ENCODE measurements around the gene SLC2A4RG.
"Not testable (repeated sequence)": the region's sequence is repeated elsewhere in the genome, so short reads cannot be mapped to it uniquely, and the experiment has no call there.

Gene SLC2A4RG

DNA sequence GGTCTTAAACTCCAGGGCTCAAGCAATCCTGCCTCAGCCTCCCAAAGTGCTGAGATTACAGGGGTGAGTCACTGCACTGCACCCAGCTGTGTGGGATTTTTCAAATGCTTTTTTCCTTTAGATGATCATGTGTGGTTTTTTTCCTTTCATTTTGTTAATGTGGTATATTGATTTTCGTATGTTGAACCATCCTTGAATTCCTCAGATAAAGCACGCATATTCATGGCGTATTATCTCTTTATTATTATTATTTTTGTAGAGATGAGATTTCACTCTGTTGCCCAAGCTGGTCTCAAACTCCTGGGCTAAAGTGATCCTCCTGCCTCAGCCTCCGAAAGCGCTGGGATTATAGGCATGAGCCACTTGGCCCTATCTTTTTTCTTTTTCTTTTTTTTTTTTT is 24.7 kb upstream of the SLC2A4RG start:
- no peak for DNase-seq

DNA sequence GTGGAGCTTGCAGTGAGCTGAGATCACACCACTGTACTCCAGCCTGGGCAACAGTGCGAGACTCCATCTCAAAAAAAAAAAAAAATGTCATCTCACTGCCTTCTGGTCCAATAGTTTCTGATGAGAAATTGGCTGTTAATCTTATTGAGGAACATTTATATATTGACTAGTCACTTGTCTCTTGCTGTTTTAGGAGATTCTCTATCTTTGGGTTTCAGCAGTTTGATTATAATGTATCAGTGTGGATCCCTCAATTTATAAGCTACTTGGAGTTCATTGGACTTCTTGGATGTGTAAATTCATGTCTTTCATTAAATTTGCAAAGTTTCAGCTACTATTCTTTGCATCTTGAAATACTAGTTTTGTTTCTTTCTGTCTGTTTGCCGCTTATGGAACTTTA is 20.6 kb upstream of the SLC2A4RG start:
- no peak for DNase-seq

DNA sequence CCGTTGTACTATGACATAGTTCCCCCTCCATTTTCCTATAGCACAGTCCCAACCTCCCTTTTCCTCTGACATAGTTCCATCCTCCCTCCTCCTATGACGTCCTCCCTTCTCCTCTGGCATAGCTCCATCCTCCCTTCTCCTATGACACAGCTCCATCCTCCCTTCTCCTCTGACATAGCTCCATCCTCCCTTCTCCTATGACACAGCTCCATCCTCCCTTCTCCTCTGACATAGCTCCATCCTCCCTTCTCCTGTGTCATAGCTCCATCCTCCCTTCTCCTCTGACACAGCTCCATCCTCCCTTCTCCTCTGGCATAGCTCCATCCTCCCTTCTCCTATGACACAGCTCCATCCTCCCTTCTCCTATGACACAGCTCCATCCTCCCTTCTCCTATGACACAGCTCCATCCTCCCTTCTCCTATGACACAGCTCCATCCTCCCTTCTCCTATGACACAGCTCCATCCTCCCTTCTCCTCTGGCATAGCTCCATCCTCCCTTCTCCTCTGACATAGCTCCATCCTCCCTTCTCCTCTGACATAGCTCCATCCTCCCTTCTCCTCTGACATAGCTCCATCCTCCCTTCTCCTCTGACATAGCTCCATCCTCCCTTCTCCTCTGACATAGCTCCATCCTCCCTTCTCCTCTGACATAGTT is 16.5 kb upstream of the SLC2A4RG start:
- not testable (repeated sequence) for DNase-seq

DNA sequence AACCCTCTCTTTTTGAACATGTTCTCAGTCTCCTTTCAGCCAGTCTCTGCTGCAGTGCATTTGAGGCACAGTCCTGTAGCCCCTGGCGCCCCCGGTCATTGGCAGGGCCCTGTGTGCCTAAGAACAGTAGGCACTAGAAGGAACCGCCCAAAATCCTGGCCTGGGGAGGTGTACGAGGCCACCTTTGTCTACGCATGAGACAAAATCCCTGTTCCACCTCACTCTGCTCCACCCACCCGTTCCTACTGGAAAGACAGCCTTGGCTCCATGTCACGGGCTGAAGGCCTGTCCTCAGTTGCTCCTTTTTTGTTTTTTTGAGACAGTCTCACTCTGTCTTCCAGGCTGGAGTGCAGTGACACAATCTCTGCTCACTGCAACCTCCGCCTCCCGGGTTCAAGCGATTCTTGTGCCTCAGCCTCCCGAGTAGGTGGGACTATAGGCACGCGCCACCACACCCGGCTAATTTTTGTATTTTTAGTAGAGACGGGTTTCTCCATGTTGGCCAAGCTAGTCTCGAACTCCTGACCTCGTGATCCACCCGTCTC is 9.3 kb upstream of the SLC2A4RG start:
- not testable (repeated sequence) for DNase-seq

DNA sequence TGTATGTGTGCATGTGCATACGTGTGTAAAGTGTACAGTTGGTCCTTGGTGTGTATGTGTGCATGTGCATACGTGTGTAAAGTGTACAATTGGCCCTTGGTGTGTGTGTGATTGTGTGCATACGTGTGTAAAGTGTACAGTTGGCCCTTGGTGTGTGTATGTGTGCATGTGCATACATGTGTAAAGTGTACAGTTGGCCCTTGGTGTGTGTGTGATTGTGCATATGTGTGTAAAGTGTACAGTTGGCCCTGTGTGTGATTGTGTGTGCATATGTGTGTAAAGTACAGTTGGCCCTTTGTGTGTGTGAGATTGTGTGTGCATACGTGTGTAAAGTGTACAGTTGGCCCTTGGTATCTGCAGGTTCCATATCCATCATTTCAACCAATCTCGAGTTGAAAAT is 8.2 kb upstream of the SLC2A4RG start:
- no peak for DNase-seq

DNA sequence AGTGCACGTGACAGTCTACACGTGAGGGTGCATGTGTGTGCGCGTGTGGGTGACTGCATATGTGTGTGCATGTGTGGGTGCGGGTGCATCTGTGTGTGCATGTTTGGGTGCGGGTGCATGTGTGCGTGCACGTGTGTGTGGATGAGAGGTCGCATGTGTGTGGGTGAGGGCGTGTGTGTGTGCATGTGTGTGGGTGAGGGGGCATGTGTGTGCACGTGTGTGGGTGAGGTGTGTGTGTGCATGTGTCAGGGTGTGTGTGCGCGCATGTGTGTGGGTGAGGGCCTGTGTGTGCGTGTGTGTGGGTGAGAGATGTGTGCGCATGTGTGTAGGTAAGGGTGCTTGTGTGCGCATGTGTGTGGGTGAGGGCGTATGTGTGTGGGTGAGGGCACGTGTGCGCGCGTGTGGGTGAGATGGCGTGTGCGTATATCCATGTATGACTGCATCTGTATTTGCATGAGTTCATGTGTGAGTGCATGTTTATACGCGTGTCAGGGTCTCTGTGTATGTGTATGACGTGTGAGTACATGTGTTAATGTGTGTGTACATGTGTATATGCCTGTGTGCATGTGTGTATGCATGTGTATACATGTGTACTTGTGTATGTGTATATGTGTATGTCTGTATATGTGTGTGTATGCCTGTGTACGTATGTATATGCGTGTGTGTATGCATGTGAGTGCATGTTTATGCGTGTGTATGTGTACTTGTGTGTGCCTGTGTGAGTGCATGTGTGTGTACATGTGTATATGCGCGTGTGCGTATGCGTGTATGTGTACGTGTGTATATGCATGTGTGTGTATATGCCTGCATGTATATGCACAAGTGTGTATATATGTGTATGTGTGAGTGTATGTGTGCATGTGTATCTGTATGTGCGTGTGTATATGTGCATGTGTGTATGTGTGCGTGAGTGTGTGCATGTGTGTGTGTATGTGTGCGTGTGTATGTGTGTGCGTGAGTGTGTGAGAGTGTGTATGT is 7.2 kb upstream of the SLC2A4RG start:
- no peak for DNase-seq

DNA sequence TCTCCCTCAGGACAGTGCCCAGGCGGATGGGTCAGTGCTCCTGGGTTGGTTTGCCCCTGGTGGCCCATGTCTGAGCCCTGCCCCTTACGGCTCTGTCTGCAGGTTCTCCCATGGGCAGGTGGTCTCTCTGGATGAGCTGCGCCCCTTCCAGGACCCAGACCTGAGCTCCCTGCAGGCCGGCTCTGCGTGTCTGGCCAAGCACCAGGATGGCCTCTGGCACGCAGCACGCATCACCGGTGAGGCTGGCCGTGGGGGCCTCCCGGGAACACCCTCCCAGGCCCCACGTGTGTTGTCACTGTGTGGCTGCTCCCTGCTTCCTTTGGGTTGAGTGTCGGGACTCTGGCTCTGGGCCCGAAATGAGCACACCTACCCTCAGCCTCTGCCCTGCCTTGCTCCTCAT is 6.5 kb upstream of the SLC2A4RG start:
- DNase-seq, result no peak

DNA sequence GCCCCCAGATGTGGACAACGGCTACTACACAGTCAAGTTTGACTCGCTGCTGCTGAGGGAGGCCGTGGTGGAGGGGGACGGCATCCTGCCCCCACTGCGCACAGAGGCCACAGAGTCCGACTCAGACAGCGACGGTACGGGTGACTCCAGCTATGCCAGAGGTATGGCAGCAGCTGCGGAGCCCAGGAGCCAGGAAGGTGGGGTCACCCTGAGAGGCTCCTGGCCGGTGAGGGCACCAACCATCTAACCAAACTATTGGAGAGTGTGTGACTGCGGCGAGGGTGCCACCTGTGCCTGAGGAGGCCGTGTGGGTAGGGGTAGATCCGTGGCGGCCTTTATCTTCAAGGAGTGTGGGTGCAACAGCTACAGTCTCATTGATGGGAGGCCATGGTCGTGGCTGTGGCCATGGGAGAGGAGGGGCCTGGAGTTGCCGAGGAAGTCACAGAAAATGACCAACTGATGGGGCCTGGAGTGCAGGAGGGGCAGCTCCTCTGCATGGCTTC is 5.9 kb upstream of the SLC2A4RG start:
- no peak for DNase-seq

DNA sequence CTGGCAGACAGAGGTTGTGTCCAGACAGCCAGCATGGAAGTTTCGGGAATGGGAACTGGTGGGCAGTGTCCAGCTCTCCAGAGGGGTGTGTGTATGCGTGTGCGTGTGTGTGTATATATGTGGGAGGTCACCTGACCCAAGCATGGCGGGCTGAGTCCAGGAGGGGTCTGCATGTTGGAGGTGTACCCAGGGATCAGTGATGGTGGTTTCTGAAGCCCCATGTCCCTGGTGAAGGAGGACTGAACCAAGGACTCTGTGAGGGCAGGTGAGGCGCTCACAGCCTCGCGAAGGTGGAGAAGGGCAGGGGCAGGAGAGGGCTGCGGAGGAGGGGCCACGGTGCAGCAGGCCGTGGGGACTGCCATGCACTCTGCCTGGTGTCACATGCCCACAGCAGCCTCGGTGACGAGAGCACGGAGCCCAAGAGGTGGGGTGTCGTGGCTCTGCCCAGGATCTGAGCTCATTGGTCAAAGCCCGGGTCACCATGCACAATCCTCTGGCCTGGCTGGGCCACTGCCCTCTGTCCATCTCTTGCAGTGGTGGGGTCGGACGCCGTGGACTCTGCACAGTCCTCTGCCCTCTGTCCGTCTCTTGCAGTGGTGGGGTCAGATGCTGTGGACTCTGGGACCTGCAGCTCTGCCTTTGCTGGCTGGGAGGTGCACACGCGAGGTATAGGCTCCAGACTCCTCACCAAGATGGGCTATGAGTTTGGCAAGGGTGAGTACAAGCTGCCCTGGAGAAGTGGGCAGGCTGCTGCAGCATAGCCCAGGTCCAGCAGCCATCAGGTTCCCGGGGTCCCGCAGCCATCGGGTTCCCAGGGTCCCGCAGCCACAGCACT is 5.2 kb upstream of the SLC2A4RG start:
- DNase-seq, result no peak

DNA sequence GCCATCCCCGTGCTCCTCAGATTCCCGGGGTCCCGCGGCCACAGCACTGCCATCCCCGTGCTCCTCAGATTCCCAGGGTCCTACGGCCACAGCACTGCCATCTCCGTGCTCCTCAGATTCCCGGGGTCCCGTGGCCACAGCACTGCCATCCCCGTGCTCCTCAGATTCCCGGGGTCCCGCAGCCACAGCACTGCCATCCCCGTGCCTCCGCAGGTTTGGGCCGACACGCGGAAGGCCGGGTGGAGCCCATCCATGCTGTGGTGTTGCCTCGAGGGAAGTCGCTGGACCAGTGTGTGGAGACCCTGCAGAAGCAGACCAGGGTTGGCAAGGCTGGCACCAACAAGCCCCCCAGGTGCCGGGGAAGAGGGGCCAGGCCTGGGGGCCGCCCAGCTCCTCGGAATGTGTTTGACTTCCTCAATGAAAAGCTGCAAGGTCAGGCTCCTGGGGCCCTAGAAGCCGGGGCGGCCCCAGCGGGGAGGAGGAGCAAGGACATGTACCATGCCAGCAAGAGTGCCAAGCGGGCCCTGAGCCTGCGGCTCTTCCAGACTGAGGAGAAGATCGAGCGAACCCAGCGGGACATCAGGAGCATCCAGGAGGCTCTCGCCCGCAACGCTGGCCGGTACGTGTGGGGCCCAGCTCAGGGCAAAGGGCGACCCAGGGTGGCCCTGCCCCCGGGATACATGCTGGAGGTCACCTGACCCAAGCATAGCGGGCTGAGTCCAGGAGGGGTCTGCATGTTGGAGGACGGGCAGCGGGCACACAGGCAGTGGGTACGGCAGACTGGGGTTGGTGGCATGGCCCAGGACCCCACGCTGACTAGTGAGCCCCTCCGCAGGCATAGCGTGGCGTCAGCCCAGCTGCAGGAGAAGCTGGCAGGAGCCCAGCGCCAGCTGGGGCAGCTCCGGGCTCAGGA is 4.4 kb upstream of the SLC2A4RG start:
- no peak for DNase-seq

DNA sequence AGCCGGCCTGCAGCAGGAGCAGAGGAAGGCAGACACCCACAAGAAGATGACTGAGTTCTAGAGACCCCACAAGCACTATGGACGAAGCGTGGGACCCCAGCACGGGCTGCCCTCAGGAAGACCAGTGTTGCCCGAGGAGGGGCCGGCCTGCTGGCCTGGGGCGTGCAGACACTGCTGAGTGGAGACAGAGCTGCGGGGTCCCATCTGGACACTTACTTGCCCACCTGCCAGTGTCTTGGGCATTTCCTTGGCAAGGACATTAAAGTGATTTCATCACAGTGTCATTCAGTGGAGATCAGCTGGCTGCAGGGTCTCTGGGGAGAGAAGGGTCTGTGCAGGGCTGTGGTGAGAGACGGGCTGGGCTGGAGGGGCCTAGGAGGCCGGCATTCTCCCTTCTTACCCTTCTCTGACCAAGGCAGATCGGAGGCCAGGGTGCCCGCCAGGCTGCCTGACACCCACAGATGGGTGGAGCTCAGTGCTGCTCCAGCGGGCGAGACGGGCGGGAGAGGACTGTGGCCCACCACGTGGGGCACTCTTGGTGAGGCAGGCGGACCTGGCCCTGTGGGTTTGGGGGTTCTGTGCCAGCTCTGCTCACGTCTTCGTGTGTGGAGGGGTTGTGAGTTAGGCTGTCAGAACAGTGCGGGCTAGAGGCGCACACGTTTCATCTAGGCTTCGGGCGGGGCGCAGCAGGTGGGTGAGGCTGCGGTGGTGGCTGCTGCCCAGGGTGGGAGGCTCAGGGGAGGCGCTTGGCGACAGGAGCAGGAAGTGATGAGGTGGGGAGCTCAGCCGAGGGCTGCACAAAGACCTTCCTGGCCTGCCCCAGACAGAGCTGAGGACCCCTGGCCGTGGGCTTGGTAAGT is 3.5 kb upstream of the SLC2A4RG start, which contains the start of gene LIME1:
Gene LIME1 (plus strand): TSS at position 806 of the 860 bp plus-strand sequence. CDS start 886 bp downstream, outside the sequence.
- DNase-seq, result peak; percentile 60

DNA sequence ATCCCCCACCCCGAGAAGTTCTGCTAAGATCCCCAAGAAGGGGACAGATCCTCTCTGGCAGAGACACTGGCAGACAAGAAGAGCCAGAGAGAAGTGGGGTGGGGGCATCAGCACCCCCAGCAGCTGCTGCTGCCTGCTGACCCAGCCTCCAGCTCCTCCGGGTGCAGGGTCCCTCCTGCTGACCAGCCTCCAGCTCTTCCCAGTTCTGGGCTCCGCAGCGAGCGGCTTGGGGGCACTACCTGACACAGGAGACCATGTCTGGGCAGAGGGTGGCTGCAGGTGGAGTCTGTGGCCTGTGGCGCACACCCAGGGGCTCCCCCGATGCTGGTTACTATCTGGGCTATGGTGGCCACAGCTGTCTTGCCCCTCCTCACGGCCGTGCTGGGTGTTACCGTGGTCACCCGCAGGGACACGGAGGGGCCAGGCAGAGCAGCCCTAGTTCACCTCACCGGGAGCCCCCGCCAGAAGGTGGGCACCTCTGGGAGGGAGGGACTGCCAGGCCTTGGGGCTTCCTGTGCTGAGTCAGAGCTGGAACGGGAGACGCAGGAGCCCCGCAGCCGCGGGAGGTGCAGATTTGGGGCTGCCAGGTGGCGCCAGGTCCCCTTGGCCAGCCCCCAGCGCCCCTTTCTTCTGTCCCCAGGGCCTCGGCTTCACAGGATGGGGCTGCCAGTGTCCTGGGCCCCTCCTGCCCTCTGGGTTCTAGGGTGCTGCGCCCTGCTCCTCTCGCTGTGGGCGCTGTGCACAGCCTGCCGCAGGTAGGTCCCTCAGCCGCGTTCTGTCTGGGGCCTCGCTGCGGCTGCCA is 2.5 kb upstream of the SLC2A4RG start:
- peak; percentile 64 for DNase-seq

DNA sequence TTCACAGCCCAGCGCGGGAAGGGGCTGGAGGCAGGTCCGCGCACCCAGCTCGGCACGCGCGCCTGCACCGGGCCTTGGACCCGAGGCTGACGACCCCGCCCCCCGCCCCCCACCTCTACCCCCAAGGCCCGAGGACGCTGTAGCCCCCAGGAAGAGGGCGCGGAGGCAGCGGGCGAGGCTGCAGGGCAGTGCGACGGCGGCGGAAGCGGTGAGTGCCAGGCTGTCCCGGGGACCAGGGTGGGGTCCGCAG is 2.0 kb upstream of the SLC2A4RG start:
- DNase-seq, result no peak

DNA sequence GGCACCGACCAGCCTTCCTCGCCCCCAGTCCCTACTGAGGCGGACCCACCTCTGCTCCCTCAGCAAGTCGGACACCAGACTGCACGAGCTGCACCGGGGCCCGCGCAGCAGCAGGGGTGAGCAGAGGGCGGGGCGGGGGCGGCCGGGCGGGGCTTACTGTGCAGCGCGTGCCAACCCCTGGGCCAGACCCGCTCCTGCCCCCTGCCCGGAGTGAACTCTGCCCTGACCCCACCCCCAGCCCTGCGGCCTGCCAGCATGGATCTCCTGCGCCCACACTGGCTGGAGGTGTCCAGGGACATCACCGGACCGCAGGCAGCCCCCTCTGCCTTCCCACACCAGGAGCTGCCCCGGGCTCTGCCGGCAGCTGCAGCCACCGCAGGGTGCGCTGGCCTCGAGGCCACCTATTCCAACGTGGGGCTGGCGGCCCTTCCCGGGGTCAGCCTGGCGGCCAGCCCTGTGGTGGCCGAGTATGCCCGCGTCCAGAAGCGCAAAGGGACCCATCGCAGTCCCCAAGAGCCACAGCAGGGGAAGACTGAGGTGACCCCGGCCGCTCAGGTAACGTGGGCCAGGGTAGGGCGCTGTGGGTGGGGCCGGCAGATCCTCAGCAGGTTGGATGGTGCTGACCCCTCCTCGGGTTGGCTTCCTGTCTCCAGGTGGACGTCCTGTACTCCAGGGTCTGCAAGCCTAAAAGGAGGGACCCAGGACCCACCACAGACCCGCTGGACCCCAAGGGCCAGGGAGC is 1.5 kb upstream of the SLC2A4RG start:
- no peak for DNase-seq

DNA sequence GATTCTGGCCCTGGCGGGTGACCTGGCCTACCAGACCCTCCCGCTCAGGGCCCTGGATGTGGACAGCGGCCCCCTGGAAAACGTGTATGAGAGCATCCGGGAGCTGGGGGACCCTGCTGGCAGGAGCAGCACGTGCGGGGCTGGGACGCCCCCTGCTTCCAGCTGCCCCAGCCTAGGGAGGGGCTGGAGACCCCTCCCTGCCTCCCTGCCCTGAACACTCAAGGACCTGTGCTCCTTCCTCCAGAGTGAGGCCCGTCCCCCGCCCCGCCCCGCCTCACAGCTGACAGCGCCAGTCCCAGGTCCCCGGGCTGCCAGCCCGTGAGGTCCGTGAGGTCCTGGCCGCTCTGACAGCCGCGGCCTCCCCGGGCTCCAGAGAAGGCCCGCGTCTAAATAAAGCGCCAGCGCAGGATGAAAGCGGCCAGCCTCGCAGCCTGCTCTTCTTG is 868 bp upstream of the SLC2A4RG start:
- DNase-seq, result no peak

DNA sequence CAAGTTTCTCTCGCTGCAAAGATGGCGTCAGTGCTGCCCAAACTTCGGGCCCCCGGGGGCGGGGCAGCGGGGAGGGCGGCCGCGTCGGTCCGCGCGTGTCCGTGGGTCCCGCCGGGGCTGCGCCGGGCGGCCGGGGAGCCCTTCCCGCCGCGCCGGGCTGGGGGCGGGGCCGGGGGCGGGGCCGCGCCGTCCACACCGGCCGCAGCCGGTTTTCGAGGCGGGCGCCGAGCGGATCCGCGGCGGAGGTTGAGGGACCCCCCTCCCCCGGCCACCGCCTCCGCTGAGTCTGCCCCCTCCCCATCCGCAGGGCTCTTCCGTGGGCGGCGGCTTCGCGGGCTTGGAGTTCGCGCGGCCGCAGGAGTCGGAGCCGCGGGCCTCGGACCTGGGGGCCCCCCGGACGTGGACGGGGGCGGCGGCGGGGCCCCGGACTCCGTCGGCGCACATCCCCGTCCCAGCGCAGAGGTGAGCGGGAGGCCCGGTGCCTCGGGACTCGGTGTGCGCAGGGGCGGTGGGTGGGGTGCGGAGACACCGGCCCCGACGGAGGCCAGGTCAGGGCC is 572 bp downstream of the SLC2A4RG start:
- peak; percentile 51 for DNase-seq

DNA sequence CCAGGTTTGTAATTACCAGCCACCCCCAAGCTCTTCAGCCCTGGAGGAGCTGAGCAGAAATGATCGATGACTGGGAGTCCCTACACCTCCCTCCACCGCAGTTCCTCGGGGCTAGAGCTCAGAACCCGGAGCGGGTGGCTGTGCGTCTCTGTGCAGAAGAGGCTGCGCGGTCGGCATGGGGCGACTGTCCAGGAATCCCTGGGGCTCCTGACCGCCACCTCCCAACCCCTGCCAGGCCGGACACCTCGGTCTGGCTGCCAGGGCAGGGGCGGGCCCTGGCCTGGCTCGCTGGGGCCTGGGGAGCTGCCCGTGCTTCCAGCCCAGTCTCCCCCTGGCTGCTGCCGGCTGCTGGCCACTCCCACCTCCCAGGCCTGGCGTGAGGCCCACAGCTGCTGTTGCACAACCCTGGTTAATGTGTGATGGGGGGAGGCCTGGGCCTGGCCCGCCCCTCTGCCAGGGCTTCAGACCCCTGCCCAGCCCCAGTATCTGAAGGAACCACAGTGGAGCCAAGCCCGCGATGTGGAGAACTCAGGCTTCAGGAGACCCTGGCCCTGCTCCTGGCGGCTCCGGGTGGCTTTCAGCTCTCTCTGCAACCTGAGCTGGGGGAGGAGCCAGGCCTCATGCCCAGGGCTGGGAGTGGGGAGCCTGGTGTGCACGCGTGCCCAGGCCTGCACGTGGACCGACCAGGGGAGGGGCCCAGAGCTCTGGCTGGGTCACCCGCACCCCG is 1.2 kb downstream of the SLC2A4RG start:
- DNase-seq, result no peak

DNA sequence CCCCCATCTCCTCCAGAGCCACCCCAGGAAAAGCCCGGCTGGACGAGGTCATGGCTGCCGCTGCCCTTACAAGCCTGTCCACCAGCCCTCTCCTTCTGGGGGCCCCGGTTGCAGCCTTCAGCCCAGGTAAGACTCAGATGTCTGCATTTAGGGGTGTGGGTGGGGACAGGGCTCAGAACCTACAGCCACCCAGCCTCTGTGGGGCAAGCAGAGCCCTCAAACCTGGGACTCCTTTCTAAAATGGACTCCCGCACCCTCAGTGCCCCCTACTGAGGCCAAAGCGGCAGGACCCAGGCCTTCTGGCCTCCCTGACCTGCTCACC is 1.7 kb downstream of the SLC2A4RG start:
- DNase-seq, result no peak

Data from activated CD4-positive, CD25-positive, alpha-beta regulatory T cell treated with anti-CD3 and anti-CD28 coated beads, Interleukin-2, amount 50 U/mL, for 72 hours (primary cell).